Peyer's patch (tissue), 4 donors: ENCODE data around the gene POFUT1. TPM values are rescaled to one million over a fixed set of nuclear protein-coding genes. Genes with fewer than 3 reads are reported as not detected.
A peak's percentile ranks its signal among the peaks of the same experiment; 100 is the strongest.

Experiments
- DNase-seq, 3 donors: peaks; one replicate each; pipeline ENCODE4 v3.0.0-alpha.2; 2017 to 2019
- H3K27ac ChIP-seq, 4 donors: fragments of 200-600 bp; sonication (generic); one replicate each; pipeline ENCODE4 v1.5.1; 2016 to 2019
- H3K27me3 ChIP-seq, 2 donors: fragments of 200-600 bp; sonication (generic); one replicate each; pipeline ENCODE4 v1.5.1; 2019
- H3K36me3 ChIP-seq, 3 donors: fragments of 200-600 bp; sonication (generic); one replicate each; pipeline ENCODE4 v1.5.1; 2016 to 2019
- H3K4me1 ChIP-seq, 4 donors: fragments of 200-600 bp; sonication (generic); one replicate each; pipeline ENCODE4 v1.5.1; 2016 to 2019
- H3K4me3 ChIP-seq, 4 donors: fragments of 200-600 bp; sonication (generic); 1 replicate in 3 of 4; 2 replicates in 1 of 4; pipeline ENCODE4 v1.5.1; 2016 to 2019; ENCODE audit warnings: mild to moderate bottlenecking in 1 of 4
- H3K9me3 ChIP-seq, 4 donors: fragments of 200-600 bp; sonication (generic); one replicate each; pipeline ENCODE4 v1.5.1; 2016 to 2019; ENCODE audit warnings: mild to moderate bottlenecking in 1 of 4
- CTCF ChIP-seq, 6 experiments: fragments of 450-650 bp in 4 of 6; fragments of 200-600 bp in 2 of 6; sonication (generic) in 1 of 6; IDR thresholded peaks; one replicate each; pipeline ENCODE4 v1.5.1; 2017 to 2019; ENCODE audit warnings: antibody characterized with exemption in 6 of 6, mild to moderate bottlenecking in 3 of 6, moderate library complexity in 1 of 6
- POLR2A ChIP-seq, 2 donors: fragments of 450-650 bp; IDR thresholded peaks; one replicate each; pipeline ENCODE4 v1.5.1; 2017; ENCODE audit warnings: antibody characterized with exemption in 2 of 2, mild to moderate bottlenecking in 2 of 2, moderate library complexity in 2 of 2
- total RNA-seq, 4 donors: library from RNA; depleted of rRNA; stranded (reverse); fragments of >200 nt; gene quantifications; one replicate each; pipeline ENCODE4 v1.1.0, GENCODE V29; 2016

Gene POFUT1
- total RNA-seq, 4 donors from 2014 or later, result 42.9 to 118 (median 55.7) TPM

DNA sequence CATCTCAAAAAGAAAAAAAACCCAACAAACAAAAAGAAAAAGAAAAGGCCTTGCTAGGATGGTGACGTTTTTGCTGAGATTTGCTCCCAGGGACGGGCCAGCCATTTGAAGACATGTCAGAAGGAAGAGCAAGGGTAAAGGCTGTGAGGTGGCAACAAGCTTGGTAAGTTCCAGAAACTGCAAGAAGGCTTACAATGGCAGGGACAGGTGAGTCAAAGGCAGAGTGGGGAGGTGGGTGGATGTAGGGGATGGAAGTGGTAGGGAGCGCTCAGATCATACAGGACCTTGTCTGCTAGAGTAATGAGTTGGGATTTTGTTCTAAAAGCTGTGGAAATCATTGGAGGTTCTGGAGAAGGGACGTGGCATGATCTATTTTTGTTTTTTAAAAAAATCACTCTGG is 74.0 kb downstream of the POFUT1 start:
- no peak for DNase-seq
- H3K4me1 ChIP-seq, result peaks cover 0 to 42% (median 9%) of the 10 kb centered on the region in 4 donors
- no peaks in the 10 kb centered on the region for H3K9me3 ChIP-seq
- no peak overlapping the region for H3K4me3 ChIP-seq
- H3K27ac ChIP-seq, result no peak overlapping the region
- TF ChIP-seq CTCF (IDR thresholded peaks at IDR 0.05) (no peak), POLR2A (IDR thresholded peaks at IDR 0.05) (no peak)
- no peaks in the 10 kb centered on the region for H3K27me3 ChIP-seq
- H3K36me3 ChIP-seq, result no peaks in the 10 kb centered on the region

GRCh38 chr20:32282461-32282860 is 74.8 kb downstream of the POFUT1 start:
- no peak overlapping the region for H3K4me3 ChIP-seq
- no peaks in the 10 kb centered on the region for H3K27me3 ChIP-seq
- H3K27ac ChIP-seq, result no peak overlapping the region
- DNase-seq, result no peak
- H3K9me3 ChIP-seq, result no peaks in the 10 kb centered on the region
- no peaks in the 10 kb centered on the region for H3K36me3 ChIP-seq
- TF ChIP-seq CTCF (IDR thresholded peaks at IDR 0.05), result no peak
- TF ChIP-seq POLR2A (IDR thresholded peaks at IDR 0.05), result no peak
- peaks cover 0 to 36% (median 9%) of the 10 kb centered on the region in 4 donors for H3K4me1 ChIP-seq

GRCh38 chr20:32285082-32285620 is 77.5 kb downstream of the POFUT1 start:
- H3K9me3 ChIP-seq, result no peaks in the 10 kb centered on the region
- peaks cover 3 to 25% (median 11%) of the 10 kb centered on the region in 4 donors for H3K4me1 ChIP-seq
- H3K36me3 ChIP-seq, result no peaks in the 10 kb centered on the region
- no peak for TF ChIP-seq CTCF (IDR thresholded peaks at IDR 0.05)
- TF ChIP-seq POLR2A (IDR thresholded peaks at IDR 0.05), result no peak
- no peak overlapping the region for H3K4me3 ChIP-seq
- DNase-seq, result no peak
- peak overlapping the region; percentile 57 to 84 (median 70) for H3K27ac ChIP-seq
- H3K27me3 ChIP-seq, result no peaks in the 10 kb centered on the region

DNA sequence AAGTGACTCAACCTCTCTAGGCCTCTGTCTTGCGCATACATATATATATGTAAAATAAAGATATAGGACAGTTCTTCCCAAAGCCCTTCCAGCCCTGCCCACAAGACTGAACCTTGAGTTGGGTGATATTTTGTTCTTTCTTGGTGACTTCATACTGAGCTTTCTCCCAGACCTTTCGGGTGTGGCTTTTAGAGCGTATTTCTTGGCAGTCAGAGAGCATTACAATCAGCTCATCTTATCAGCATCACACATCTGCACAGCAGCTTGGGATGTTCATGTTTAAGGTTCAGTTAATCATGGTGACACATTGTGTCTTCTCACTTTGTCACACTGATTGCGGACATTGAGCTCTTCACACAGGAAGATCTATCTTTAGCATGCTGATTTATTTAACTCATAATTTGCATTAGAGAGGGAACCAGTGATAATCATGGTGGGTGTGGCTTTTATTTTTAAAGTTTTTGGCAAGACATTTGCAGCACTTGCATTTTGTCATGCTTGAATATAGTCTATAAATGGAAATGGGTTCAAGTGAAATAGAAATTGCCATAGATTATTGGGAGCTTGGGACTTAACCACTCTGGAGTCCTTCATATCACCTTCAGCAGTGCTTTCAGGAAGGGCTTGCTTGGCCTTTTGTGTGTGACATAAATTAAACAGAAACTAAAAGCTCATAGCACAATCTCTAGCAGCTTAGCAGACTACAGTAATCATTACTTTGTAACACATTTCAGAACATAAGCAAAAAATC is 78.1 kb downstream of the POFUT1 start:
- DNase-seq, result peak in 1 of 3 donors; percentile 75
- Histone ChIP-seq H3K4me1 (peaks cover 6 to 25% (median 12%) of the 10 kb centered on the region in 4 donors), H3K4me3 (peak overlapping the region in 1 of 4 donors; percentile 4), H3K27me3 (no peaks in the 10 kb centered on the region), H3K27ac (peak overlapping the region; percentile 57 to 84 (median 70)), H3K9me3 (no peaks in the 10 kb centered on the region), H3K36me3 (no peaks in the 10 kb centered on the region)
- TF ChIP-seq POLR2A (IDR thresholded peaks at IDR 0.05), result peak in 1 of 2 donors; percentile 27
- no peak for TF ChIP-seq CTCF (IDR thresholded peaks at IDR 0.05)

DNA sequence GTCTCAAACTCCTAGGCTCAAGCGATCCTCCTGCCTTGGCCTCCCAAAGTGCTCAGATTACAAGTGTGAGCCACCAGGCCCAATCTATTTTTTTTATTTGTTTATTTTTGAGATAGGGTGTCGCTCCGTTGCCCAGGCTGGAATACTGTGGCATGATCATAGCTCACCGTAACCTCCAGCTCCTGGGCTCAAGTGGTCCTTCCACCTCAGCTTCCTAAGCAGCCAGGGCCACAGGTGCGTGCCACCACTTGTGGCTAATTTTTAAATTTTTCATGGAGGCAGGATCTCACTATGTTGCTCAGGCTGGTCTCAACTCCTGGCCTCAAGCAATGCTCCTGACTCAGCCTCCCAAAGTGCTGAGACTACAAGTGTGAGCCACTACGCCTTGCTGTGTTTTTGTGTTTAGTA is 79.6 kb downstream of the POFUT1 start:
- peak overlapping the region in 3 of 4 donors; percentile 31 to 84 (median 58) for H3K27ac ChIP-seq
- no peaks in the 10 kb centered on the region for H3K9me3 ChIP-seq
- H3K36me3 ChIP-seq, result no peaks in the 10 kb centered on the region
- no peak overlapping the region for H3K4me3 ChIP-seq
- no peaks in the 10 kb centered on the region for H3K27me3 ChIP-seq
- DNase-seq, result no peak
- TF ChIP-seq CTCF (IDR thresholded peaks at IDR 0.05), result no peak
- TF ChIP-seq POLR2A (IDR thresholded peaks at IDR 0.05), result no peak
- peaks cover 6 to 21% (median 12%) of the 10 kb centered on the region in 4 donors for H3K4me1 ChIP-seq

Other genes with a start within 250 kb of the POFUT1 start
- under 1 TPM in 1 of 4 donors, not detected in 3; 0.38 TPM for gene XKR7, start 239.7 kb upstream of the POFUT1 start, total RNA-seq
- gene CCM2L, start 197.4 kb upstream of the POFUT1 start, total RNA-seq, result 1 to 10 TPM in 3 of 4 donors, under 1 TPM in 1; 0.88 to 8.3 (median 3.9) TPM
- gene HCK, start 155.6 kb upstream of the POFUT1 start, total RNA-seq, result 10 to 100 TPM in 3 of 4 donors, 1 to 10 TPM in 1; 8.0 to 56.1 (median 10.5) TPM
- gene TM9SF4, start 98.2 kb upstream of the POFUT1 start, total RNA-seq, result 10 to 100 TPM; 28.9 to 59.5 (median 45.5) TPM
- gene PLAGL2, start 137 bp upstream of the POFUT1 start, total RNA-seq, result 10 to 100 TPM in 3 of 4 donors, 1 to 10 TPM in 1; 5.8 to 55.9 (median 25.8) TPM
- gene KIF3B, start 69.8 kb downstream of the POFUT1 start, total RNA-seq, result 10 to 100 TPM; 42.1 to 77.6 (median 57.7) TPM
- 100 to 1,000 TPM in 2 of 4 donors, 10 to 100 TPM in 2; 74.4 to 173 (median 115) TPM for gene ASXL1, start 150.5 kb downstream of the POFUT1 start, total RNA-seq